HG02610 (cell line): ENCODE results near the gene GINS3.

Experiments
- ATAC-seq: cut with Tn5 transposase; IDR thresholded peaks from one replicate; pipeline ENCODE4 v1.9.1; 2021; ENCODE audit warnings: mild to moderate bottlenecking, moderate library complexity; ENCODE audit not compliant: unreplicated experiment

Gene GINS3

GRCh38 chr16:58421529-58421928 lies 29.3 kb downstream of the GINS3 start:
- no peak for ATAC-seq

- ATAC-seq = no peak
These were observed 30.5 kb downstream of the GINS3 start for GRCh38 chr16:58422809-58423208.

- no peak for ATAC-seq
These were observed 33.0 kb downstream of the GINS3 start for GRCh38 chr16:58425245-58425644.

GRCh38 chr16:58425756-58426494 lies 33.7 kb downstream of the GINS3 start:
- ATAC-seq = peak; percentile 81

DNA sequence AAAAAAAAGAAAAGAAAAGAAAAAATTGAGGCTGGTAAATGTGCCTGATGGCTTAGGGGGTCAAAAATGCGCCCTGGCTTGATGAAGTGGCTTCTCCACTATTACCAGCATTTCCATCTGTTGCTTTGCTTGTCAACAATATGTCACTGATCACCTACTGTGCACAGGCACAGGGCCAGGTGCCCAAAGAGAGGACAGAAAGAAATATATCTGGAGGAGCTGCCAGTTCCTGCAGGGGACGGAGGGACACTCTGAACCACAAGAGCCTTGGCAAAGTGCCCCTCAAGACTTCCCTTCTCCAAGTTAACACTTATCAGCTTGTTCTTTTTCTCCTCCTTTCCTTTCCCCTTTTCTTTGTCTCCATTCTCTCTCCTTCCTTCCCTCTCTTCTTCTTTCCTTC lies 34.7 kb downstream of the GINS3 start:
- ATAC-seq = no peak

DNA sequence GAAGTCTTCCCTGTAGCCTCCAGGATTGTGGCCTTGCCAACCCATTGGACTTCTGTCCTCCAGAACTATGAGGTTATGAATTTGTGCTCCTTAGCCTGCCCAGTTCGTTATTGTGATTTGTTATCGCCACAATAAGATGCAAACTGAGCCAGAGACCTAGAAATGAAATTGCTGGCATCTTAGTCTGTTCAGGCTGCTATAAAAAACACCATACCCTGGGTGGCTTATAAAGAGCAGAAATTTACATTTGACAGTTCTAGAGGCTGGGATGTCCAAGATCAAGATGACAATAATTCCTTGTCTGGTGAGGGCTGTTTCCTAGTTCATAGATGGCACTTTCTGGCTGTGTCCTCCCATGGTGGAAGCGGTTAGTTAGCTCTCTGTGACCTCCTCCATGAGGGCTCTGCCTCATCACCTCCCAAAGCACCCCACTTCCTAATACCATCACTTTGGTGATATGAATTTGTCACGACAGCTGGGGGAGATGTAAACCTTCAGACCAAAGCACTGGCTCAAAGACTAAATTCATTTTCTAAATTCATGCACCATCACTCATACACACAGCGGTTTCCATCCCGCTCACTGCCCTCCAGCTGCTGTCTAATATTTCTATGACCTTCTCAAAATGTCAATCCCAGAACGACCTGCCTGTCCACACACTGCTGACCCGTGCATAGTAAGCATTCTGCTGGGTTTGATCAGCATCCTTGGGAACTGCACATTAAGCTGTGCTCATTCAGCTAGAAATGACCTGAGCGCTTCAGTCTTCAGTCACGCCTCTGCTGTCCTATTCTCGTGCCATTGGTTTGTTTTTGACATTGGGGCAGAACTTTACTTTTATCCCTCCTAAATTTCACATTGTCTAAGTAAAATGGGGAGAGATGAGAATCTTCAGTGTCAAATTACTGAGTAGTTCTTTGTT lies 36.6 kb downstream of the GINS3 start:
- ATAC-seq = no peak

DNA sequence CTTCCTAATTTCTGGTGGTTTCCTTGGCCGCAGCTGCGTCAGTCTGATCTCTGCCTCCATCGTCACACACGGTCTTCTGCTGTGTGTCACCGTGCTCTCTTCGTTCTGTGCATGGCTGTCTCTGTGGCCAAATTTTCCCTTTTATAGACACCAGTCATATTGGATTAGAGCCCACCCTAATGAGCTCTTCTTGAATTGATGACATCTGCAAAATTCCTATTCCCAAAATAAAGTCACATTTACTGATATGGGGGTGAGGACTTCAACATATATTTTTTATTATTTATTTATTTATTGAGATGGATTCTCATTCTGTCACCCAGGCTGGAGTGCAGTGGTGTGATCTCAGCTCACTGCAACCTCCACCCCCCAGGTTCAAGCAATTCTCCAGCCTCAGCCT lies 38.4 kb downstream of the GINS3 start:
- no peak for ATAC-seq

DNA sequence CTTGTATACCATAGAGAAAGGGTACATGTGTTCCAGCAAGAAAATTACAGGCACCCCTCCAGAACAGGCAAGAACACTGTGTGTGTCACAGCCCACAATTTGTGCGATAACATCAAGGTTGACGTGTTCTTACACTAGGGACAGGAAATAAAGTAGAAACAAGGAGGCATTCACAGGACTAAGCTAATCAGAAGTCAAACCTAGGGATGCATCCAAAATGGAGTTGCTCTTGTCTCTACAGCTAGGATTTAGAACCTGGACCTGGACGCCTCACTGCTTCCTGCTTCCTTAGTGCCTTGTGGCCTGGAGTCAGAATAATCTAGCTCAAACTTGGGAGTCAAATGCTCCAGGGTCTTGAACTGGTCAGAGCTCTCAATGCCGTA lies 41.3 kb downstream of the GINS3 start:
- ATAC-seq = no peak

DNA sequence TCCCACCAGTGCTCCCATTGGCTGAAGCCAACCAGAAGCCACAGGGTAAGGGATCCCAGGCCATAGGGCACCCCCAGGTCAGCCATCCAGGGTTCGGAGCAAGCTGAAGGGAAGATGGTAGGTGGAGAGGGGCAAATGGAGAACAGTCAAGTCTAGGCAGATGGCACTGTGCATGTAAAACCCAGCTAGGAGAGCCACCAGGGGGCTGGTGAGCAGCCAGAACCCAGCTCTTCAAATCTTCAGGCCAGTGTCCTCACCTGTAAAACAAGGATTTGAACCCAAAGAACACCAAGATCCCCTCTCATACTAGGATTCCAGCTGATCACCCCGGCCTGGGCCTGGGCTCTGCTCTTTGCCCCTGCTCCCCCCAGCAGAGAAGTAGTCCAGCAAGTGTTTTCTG lies 43.5 kb downstream of the GINS3 start:
- ATAC-seq = no peak

- no peak for ATAC-seq
These were observed 47.9 kb downstream of the GINS3 start for GRCh38 chr16:58440131-58440530.

- ATAC-seq = no peak
These were observed 50.3 kb downstream of the GINS3 start for GRCh38 chr16:58442547-58442946.

GRCh38 chr16:58443783-58444182 lies 51.5 kb downstream of the GINS3 start:
- no peak for ATAC-seq

DNA sequence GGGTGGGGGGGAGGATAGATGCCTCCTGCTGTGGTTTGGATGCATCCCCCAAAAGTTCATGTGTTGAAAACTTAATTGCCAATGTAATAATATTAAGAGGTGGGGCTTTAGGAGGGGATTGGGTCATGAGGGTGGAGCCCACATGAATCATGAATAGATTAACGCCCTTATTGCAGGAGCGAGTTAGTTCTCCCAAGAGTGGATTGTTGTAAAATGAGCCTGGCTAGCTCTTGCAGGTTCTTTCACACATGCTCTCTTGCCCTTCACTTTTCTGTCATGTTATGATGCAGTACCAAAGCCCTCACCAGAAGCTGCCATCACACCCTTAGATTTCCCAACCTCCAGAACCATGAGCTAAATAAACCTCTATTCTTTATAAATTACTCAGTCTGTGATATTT lies 52.0 kb downstream of the GINS3 start:
- ATAC-seq = no peak

DNA sequence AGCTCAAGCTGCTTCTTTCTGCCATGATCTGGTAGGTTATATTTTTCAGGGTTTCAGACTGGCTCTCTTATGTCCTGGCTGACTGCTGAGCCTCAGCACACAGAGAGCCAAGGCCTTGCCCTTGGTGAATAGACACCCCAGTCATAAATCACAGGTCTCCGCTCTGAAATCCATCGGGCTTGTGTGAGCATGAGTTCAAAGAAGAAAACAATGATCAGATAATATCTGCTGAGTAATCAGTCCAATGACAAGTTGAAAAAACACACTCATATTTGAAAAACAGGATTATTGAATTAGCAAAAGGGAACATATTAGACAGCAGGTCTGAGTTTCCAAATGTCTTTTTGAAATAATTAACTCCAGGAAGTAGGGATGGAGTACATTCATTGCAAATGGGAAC lies 56.6 kb downstream of the GINS3 start:
- ATAC-seq = no peak

DNA sequence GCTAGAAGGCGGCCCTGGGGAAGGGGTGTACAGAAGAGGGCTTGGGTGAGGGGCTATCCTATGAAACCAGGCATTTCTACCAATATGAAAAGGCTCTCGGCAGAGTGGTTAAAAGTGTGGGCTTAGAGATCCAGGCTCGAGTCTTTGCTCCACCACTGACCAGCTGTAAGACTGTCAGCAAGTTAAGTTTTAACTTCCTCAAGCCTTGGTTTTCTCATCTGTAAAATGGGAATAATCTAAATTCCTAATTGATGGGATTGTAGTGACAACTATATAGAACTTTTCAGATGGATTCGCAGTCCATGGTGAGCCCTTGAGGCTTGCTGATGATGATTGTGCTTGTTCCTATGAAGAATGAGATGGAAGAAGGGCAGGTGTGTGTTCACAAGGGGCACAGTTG lies 57.0 kb downstream of the GINS3 start:
- no peak for ATAC-seq

DNA sequence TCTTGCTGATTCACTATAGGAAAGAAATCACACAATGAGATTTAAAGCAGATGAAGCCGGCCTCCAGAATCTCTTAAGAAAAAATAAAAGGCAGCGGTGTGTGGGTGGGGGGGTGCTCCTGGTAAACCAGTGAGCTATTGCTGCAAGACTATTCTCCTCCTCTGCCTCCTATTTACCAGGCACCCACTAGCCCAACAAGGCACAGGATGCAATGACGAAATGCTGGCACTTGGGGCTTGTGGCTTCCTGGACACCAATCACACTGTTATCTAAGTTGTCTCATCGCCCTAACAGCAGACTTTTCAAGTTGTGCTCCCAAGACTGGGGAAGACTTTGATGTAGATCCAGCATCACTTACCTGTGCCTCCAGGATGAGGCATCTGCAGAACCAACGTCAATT lies 57.5 kb downstream of the GINS3 start:
- no peak for ATAC-seq

DNA sequence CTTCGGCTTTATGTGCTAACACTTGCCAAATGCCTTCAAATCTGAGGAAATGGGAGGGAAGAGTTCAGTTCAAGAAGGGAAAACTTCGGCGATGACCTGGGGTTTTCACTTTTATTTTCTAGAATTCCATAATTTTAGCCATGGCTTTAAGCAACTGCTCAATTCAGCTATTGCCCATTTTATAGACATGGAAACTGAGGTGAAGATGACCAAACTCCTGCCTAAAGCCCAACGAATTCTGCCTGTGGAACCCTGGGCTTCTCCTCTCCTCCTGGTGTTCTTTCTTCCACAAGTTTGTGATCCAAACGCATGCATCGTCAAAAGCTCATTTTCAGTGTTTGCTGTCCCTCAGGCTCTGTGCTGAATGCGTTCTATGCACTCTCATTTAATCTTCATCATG lies 58.3 kb downstream of the GINS3 start:
- ATAC-seq = no peak

DNA sequence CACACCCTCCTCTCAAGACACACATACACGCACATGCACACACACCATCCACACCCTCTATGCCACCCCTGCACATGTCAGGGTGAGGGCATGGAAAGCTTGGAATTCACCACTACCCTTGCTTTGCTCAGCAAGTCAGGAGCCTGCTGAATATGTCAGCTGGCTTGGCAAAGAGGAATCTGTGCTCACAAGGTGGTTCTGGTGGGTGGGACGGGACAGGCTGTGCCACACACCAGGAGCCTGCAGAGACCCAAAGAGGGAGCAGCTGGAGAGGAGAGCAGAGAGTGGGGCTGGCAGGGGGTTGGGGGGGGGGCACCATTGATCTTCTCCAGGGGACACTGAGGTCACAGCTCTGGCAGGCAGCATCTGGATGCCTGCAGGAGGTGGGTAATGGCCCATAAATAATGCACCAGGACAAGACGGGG lies 59.0 kb downstream of the GINS3 start:
- no peak for ATAC-seq

DNA sequence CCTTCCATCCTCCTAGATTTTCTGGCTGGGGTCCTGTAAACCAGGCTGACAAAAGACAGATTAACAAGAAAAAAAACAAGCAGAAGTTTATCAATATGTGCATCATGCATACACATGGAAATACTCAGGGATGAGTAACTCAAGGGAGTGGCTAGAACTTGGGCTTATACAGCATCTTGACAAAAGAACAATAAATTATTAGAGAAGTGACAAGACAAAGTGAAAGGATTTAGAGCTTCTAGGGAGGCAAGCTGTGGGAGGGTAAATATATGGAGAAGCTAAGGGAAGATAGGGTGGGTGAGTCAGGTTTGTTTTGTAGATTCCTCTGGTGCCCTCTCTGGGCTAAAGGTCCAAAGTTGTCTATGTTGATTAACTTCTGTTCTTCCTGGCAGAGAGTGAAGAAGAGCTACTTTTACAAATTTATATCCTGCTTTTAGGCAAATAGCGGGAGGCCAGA lies 59.7 kb downstream of the GINS3 start:
- no peak for ATAC-seq

DNA sequence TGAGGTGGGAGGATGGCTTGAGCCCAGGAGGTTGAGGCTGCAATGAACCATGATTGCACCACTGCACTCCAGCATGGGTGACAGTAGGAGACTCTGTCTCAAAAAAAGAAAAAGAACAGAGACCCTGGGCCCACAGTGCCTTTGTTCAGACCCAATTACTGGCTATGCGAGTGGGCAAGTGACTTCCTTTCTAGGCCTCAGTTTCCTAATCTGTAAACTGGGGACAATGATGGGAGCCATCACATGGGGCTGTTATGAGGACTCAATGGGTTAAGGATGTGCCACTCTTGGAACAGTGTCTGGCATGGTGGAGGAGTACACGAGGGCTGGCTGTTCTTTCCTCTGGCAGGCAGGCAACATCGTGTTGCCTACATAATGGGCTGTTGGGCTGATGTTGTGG lies 60.4 kb downstream of the GINS3 start:
- no peak for ATAC-seq

DNA sequence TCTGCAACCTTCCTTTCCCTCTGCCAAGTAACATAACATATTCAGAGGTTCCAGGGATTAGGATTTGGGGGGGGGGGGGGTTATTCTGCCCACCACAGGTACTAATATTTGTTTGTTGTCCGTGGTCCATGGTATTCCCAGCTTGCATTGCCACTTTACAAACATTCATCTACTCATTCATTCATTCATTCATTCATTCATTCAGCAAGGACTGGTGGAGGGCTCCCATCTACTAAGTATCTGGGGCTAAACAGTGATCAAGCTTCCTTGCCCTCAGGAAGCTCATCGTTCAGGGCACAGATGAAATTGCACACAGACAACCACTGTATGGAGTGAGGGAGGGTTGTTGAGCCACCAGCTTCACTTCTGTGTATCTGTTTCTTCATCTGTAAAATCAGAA lies 61.9 kb downstream of the GINS3 start:
- ATAC-seq = no peak

GRCh38 chr16:58454856-58455255 lies 62.6 kb downstream of the GINS3 start:
- no peak for ATAC-seq
